HG03060 (cell line): ENCODE measurements around the gene IFI27L2.
A peak's percentile ranks its signal among the peaks of the same experiment; 100 is the strongest.

Experiments
- ATAC-seq: cut with Tn5 transposase; IDR thresholded peaks from one replicate; pipeline ENCODE4 v1.9.1; 2021; ENCODE audit warnings: low read depth, moderate number of reproducible peaks; ENCODE audit not compliant: unreplicated experiment

Gene IFI27L2

GRCh38 chr14:94103554-94104150 lies 25.8 kb downstream of the IFI27L2 start:
- ATAC-seq: no peak

- no peak for ATAC-seq
These were observed 26.5 kb downstream of the IFI27L2 start for GRCh38 chr14:94102768-94103482.

- no peak for ATAC-seq
These were observed 27.7 kb downstream of the IFI27L2 start for GRCh38 chr14:94101748-94102147.

- no peak for ATAC-seq
These were observed 28.6 kb downstream of the IFI27L2 start for GRCh38 chr14:94100847-94101246.

GRCh38 chr14:94099006-94099405 lies 30.4 kb downstream of the IFI27L2 start:
- no peak for ATAC-seq

- ATAC-seq: no peak
These were observed 30.9 kb downstream of the IFI27L2 start for GRCh38 chr14:94098326-94098992.

GRCh38 chr14:94097091-94097490 lies 32.3 kb downstream of the IFI27L2 start:
- no peak for ATAC-seq

- no peak for ATAC-seq
These were observed 36.0 kb downstream of the IFI27L2 start for GRCh38 chr14:94093418-94093817.

GRCh38 chr14:94089479-94089878 lies 39.9 kb downstream of the IFI27L2 start:
- no peak for ATAC-seq

- ATAC-seq: no peak
These were observed 40.9 kb downstream of the IFI27L2 start for GRCh38 chr14:94088516-94088915.

GRCh38 chr14:94087891-94088290 lies 41.5 kb downstream of the IFI27L2 start:
- no peak for ATAC-seq

- peak; percentile 10 for ATAC-seq
These were observed 48.0 kb downstream of the IFI27L2 start for GRCh38 chr14:94081386-94081820.

GRCh38 chr14:94080621-94081385 lies 48.6 kb downstream of the IFI27L2 start, which contains the start of the genes DDX24 and IFI27L1:
Gene DDX24 (minus strand): TSS chr14:94081202. CDS start chr14:94079742, 1,460 bp downstream.
Gene IFI27L1 (plus strand): TSS chr14:94081310. CDS start chr14:94096938, 15,628 bp downstream.
- peak; percentile 93 for ATAC-seq

GRCh38 chr14:94079891-94080620 lies 49.3 kb downstream of the IFI27L2 start:
- ATAC-seq: no peak

GRCh38 chr14:94077823-94078222 lies 51.6 kb downstream of the IFI27L2 start:
- ATAC-seq: no peak
